Activated naive CD4-positive, alpha-beta T cell treated with Interleukin-2 at 50 U/mL for 16 hours (primary cell): ENCODE results near the gene TNIK.
A peak's percentile ranks its signal among the peaks of the same experiment; 100 is the strongest.
"Not testable (repeated sequence)": the region's sequence is repeated elsewhere in the genome, so short reads cannot be mapped to it uniquely, and the experiment has no call there.

ENCODE experiments used
- DNase-seq: peaks from one replicate; pipeline ENCODE4 v3.0.0-alpha.2; 2020

The TNIK gene

GRCh38 chr3:171248426-171249111, 211.6 kb downstream of the TNIK start:
- peak; percentile 17 for DNase-seq

- DNase-seq: no peak
Observed at GRCh38 chr3:171245796-171246765, 214.1 kb downstream of the TNIK start.

GRCh38 chr3:171242951-171243350, 217.3 kb downstream of the TNIK start:
- no peak for DNase-seq

GRCh38 chr3:171242170-171242569, 218.0 kb downstream of the TNIK start:
- no peak for DNase-seq

GRCh38 chr3:171241655-171242054, 218.6 kb downstream of the TNIK start:
- not testable (repeated sequence) for DNase-seq

GRCh38 chr3:171240504-171240835, 219.7 kb downstream of the TNIK start:
- no peak for DNase-seq

GRCh38 chr3:171239757-171240503, 220.3 kb downstream of the TNIK start:
- no peak for DNase-seq

- DNase-seq: no peak
Observed at GRCh38 chr3:171237009-171237385, 223.2 kb downstream of the TNIK start.

- DNase-seq: no peak
Observed at GRCh38 chr3:171236265-171237008, 223.8 kb downstream of the TNIK start.

GRCh38 chr3:171234298-171235010, 225.8 kb downstream of the TNIK start:
- DNase-seq: no peak

GRCh38 chr3:171231361-171231760, 228.8 kb downstream of the TNIK start:
- DNase-seq: no peak

GRCh38 chr3:171230865-171231264, 229.3 kb downstream of the TNIK start:
- DNase-seq: no peak

GRCh38 chr3:171229173-171229572, 231.0 kb downstream of the TNIK start:
- no peak for DNase-seq

GRCh38 chr3:171228240-171228639, 232.0 kb downstream of the TNIK start:
- DNase-seq: no peak

- DNase-seq: no peak
Observed at GRCh38 chr3:171227828-171228227, 232.4 kb downstream of the TNIK start.

GRCh38 chr3:171227359-171227758, 232.8 kb downstream of the TNIK start:
- DNase-seq: no peak

GRCh38 chr3:171226794-171227193, 233.4 kb downstream of the TNIK start:
- no peak for DNase-seq

GRCh38 chr3:171225708-171226107, 234.5 kb downstream of the TNIK start:
- no peak for DNase-seq

- DNase-seq: no peak
Observed at GRCh38 chr3:171225165-171225564, 235.0 kb downstream of the TNIK start.

GRCh38 chr3:171223396-171223795, 236.8 kb downstream of the TNIK start:
- no peak for DNase-seq

GRCh38 chr3:171222995-171223394, 237.2 kb downstream of the TNIK start:
- no peak for DNase-seq

GRCh38 chr3:171221597-171221996, 238.6 kb downstream of the TNIK start:
- DNase-seq: no peak
